RKO (cell line): ENCODE results near the gene MAGOH.
A peak's percentile ranks its signal among the peaks of the same experiment; 100 is the strongest.

Source experiments
- DNase-seq: peaks from one replicate; pipeline ENCODE4 v3.0.0-alpha.2; 2016; ENCODE audit warnings: low spot score

MAGOH gene

GRCh38 chr1:53270873-53271272 lies 32.6 kb upstream of the MAGOH start:
- DNase-seq = no peak

GRCh38 chr1:53270107-53270506 lies 31.8 kb upstream of the MAGOH start:
- DNase-seq = no peak

GRCh38 chr1:53267761-53268160 lies 29.4 kb upstream of the MAGOH start:
- DNase-seq = no peak

- DNase-seq = no peak
These were observed 27.7 kb upstream of the MAGOH start for GRCh38 chr1:53266038-53266437.

- DNase-seq = no peak
These were observed 27.3 kb upstream of the MAGOH start for GRCh38 chr1:53265581-53265980.

GRCh38 chr1:53264048-53264447 lies 25.7 kb upstream of the MAGOH start:
- DNase-seq = no peak

GRCh38 chr1:53262000-53262399 lies 23.7 kb upstream of the MAGOH start:
- DNase-seq = no peak

- DNase-seq = no peak
These were observed 22.4 kb upstream of the MAGOH start for GRCh38 chr1:53260631-53261247.

GRCh38 chr1:53259932-53260331 lies 21.6 kb upstream of the MAGOH start:
- no peak for DNase-seq

GRCh38 chr1:53258216-53258615 lies 19.9 kb upstream of the MAGOH start:
- DNase-seq = no peak

GRCh38 chr1:53257454-53258081 lies 19.2 kb upstream of the MAGOH start:
- DNase-seq = no peak

- DNase-seq = no peak
These were observed 18.5 kb upstream of the MAGOH start for GRCh38 chr1:53256511-53257453.

- no peak for DNase-seq
These were observed 16.7 kb upstream of the MAGOH start for GRCh38 chr1:53255031-53255430.

GRCh38 chr1:53254011-53254640 lies 15.8 kb upstream of the MAGOH start:
- DNase-seq = no peak

GRCh38 chr1:53250325-53250724 lies 12.0 kb upstream of the MAGOH start:
- no peak for DNase-seq

GRCh38 chr1:53249706-53250105 lies 11.4 kb upstream of the MAGOH start:
- no peak for DNase-seq

GRCh38 chr1:53246261-53247134 lies 8.2 kb upstream of the MAGOH start:
- DNase-seq = no peak

GRCh38 chr1:53244141-53244540 lies 5.8 kb upstream of the MAGOH start:
- no peak for DNase-seq

- no peak for DNase-seq
These were observed 4.1 kb upstream of the MAGOH start for GRCh38 chr1:53242381-53242780.

GRCh38 chr1:53241828-53242227 lies 3.5 kb upstream of the MAGOH start:
- no peak for DNase-seq

GRCh38 chr1:53237638-53238037 lies 680 bp downstream of the MAGOH start:
- DNase-seq = peak; percentile 23

GRCh38 chr1:53220962-53221286 lies 17.4 kb downstream of the MAGOH start:
- DNase-seq = peak; percentile 21
